GM23338 (cell line): Measurements from ENCODE around the gene FXYD7. TPM values are rescaled to one million over a fixed set of nuclear protein-coding genes. Genes with fewer than 3 reads are reported as not detected.
A peak's percentile ranks its signal among the peaks of the same experiment; 100 is the strongest.

ENCODE experiments used
- ATAC-seq: fragments of 200-7000 bp; cut with Tn5 transposase; 3 replicates; pipeline ENCODE4 v1.9.1; 2020
- DNase-seq: peaks from one replicate; pipeline ENCODE4 v3.0.0-alpha.2; 2015; ENCODE audit warnings: low spot score
- H2AFZ ChIP-seq: fragments of 200-600 bp; sonication (generic); 2 replicates; pipeline ENCODE4 v1.8.0; 2016; ENCODE audit warnings: antibody characterized with exemption, mild to moderate bottlenecking, moderate library complexity
- H3F3A ChIP-seq: fragments of 200-600 bp; sonication (generic); replicated peaks from 2 replicates; pipeline ENCODE4 v1.8.0; 2017; ENCODE audit warnings: antibody characterized with exemption, mixed run types, low read depth
- H3K27ac ChIP-seq: fragments of 200-600 bp; sonication (generic); 2 replicates; pipeline ENCODE4 v1.6.1; 2016; ENCODE audit warnings: low read depth
- H3K27me3 ChIP-seq: fragments of 200-600 bp; sonication (generic); 2 replicates; pipeline ENCODE4 v1.8.0; 2016; ENCODE audit warnings: mild to moderate bottlenecking, mixed run types, moderate library complexity; ENCODE audit not compliant: insufficient read depth
- H3K36me3 ChIP-seq: fragments of 200-600 bp; sonication (generic); 2 replicates; pipeline ENCODE4 v1.8.0; 2016; ENCODE audit warnings: mild to moderate bottlenecking; ENCODE audit not compliant: insufficient read depth
- H3K4me1 ChIP-seq: fragments of 200-600 bp; sonication (generic); 2 replicates; pipeline ENCODE4 v1.8.0; 2016; ENCODE audit warnings: mild to moderate bottlenecking, moderate library complexity; ENCODE audit not compliant: insufficient read depth
- H3K4me2 ChIP-seq: fragments of 200-600 bp; sonication (generic); 2 replicates; pipeline ENCODE4 v1.7.1; 2017; ENCODE audit warnings: mixed run types
- H3K4me3 ChIP-seq: fragments of 200-600 bp; sonication (generic); 2 replicates; pipeline ENCODE4 v1.6.1; 2016; ENCODE audit warnings: mixed run types
- H3K79me2 ChIP-seq: fragments of 200-600 bp; sonication (generic); replicated peaks from 2 replicates; pipeline ENCODE4 v1.8.0; 2017; ENCODE audit warnings: mild to moderate bottlenecking; ENCODE audit not compliant: insufficient read depth
- H3K9me2 ChIP-seq: fragments of 200-600 bp; sonication (generic); 2 replicates; pipeline ENCODE4 v1.8.0; 2017; ENCODE audit not compliant: insufficient read depth
- H4K20me1 ChIP-seq: fragments of 200-600 bp; sonication (generic); replicated peaks from 2 replicates; pipeline ENCODE4 v1.8.0; 2017; ENCODE audit warnings: mild to moderate bottlenecking; ENCODE audit not compliant: insufficient read depth
- H3K27ac Mint-ChIP-seq: 2 replicates; pipeline ENCODE4 v1.8.0; 2020; ENCODE audit warnings: inconsistent platforms, mild to moderate bottlenecking, moderate library complexity, mixed read lengths
- H3K27me3 Mint-ChIP-seq: 3 replicates; pipeline ENCODE4 v1.8.0; 2022; ENCODE audit warnings: low read depth, mild to moderate bottlenecking, moderate library complexity, mixed read lengths, inconsistent platforms; ENCODE audit not compliant: insufficient read depth, poor library complexity
- H3K36me3 Mint-ChIP-seq: 3 replicates; pipeline ENCODE4 v1.8.0; 2021; ENCODE audit warnings: low read depth, mild to moderate bottlenecking, inconsistent platforms, moderate library complexity, mixed read lengths
- H3K4me1 Mint-ChIP-seq: 3 replicates; pipeline ENCODE4 v1.8.0; 2020; ENCODE audit warnings: mild to moderate bottlenecking, inconsistent platforms, mixed read lengths
- H3K4me3 Mint-ChIP-seq: 3 replicates; pipeline ENCODE4 v1.8.0; 2021; ENCODE audit warnings: moderate library complexity, mild to moderate bottlenecking, inconsistent platforms, mixed read lengths
- H3K9me3 Mint-ChIP-seq: 3 replicates; pipeline ENCODE4 v1.8.0; 2020; ENCODE audit warnings: moderate library complexity, mild to moderate bottlenecking, inconsistent platforms, mixed read lengths
- CREB1 ChIP-seq: fragments of 250-450 bp; sonication (Bioruptor Pico); IDR thresholded peaks from 2 replicates; pipeline ENCODE4 v1.5.0; 2020; ENCODE audit warnings: low read depth, mild to moderate bottlenecking, moderate library complexity
- CTCF ChIP-seq, 2 experiments: fragments of 200-600 bp in 1 of 2; sonication (generic) in 1 of 2; conservative IDR thresholded peaks; 2 replicates each; pipeline versions ENCODE4 v1.5.1 to v1.6.1; 2016 to 2017; ENCODE audit warnings: antibody characterized with exemption in 2 of 2, low read depth in 2 of 2, mild to moderate bottlenecking in 2 of 2, moderate library complexity in 1 of 2
- ETS1 ChIP-seq: IDR thresholded peaks from 2 replicates; pipeline ENCODE4 v1.6.1; 2016; ENCODE audit warnings: antibody characterized with exemption
- EZH2 ChIP-seq: fragments of 200-600 bp; sonication (generic); IDR thresholded peaks from one replicate; pipeline ENCODE4 v1.8.0; 2017; ENCODE audit warnings: antibody characterized with exemption, mild to moderate bottlenecking, low read depth; ENCODE audit not compliant: unreplicated experiment
- EZH2phosphoT487 ChIP-seq: fragments of 200-600 bp; sonication (generic); IDR thresholded peaks from one replicate; pipeline ENCODE4 v1.8.1; 2018; ENCODE audit warnings: antibody characterized with exemption; ENCODE audit not compliant: unreplicated experiment
- JUNB ChIP-seq: IDR thresholded peaks from one replicate; pipeline ENCODE4 v1.6.1; 2016; ENCODE audit warnings: antibody characterized with exemption; ENCODE audit not compliant: unreplicated experiment
- NANOG ChIP-seq: IDR thresholded peaks from 2 replicates; pipeline ENCODE4 v1.6.1; 2016; ENCODE audit warnings: antibody characterized with exemption, borderline replicate concordance
- POLR2AphosphoS5 ChIP-seq: IDR thresholded peaks from 2 replicates; pipeline ENCODE4 v1.6.1; 2016; ENCODE audit warnings: antibody characterized with exemption, low read depth
- REST ChIP-seq: IDR thresholded peaks from one replicate; pipeline ENCODE4 v1.6.1; 2018; ENCODE audit warnings: antibody characterized with exemption; ENCODE audit not compliant: unreplicated experiment
- STAT1 ChIP-seq: IDR thresholded peaks from one replicate; pipeline ENCODE4 v1.6.1; 2016; ENCODE audit warnings: antibody characterized with exemption; ENCODE audit not compliant: unreplicated experiment
- ZNF114 ChIP-seq: fragments of 250-450 bp; sonication (Bioruptor Pico); IDR thresholded peaks from 2 replicates; pipeline ENCODE4 v1.5.0; 2020; ENCODE audit warnings: mild to moderate bottlenecking, moderate library complexity
- ZNF331 ChIP-seq: fragments of 250-450 bp; sonication (Bioruptor Pico); IDR thresholded peaks from 2 replicates; pipeline ENCODE4 v1.5.0; 2020; ENCODE audit warnings: low read depth, mild to moderate bottlenecking, moderate library complexity
- ZNF462 ChIP-seq: fragments of 250-450 bp; sonication (Bioruptor Pico); IDR thresholded peaks from 2 replicates; pipeline ENCODE4 v1.5.0; 2020; ENCODE audit warnings: mild to moderate bottlenecking, moderate library complexity
- polyA plus RNA-seq: library from polyadenylated mRNA; unstranded; fragments of >200 nt; fragmentation: Nextera tagmentation; extraction: Ambion mirVana; gene quantifications from 2 replicates; pipeline ENCODE4 v1.2.1, GENCODE V29; 2016
- total RNA-seq: library from RNA; depleted of rRNA; stranded (reverse); fragments of >200 nt; shearing (Covaris generic); gene quantifications from 2 replicates; pipeline ENCODE4 v1.2.3, GENCODE V29; 2014

The FXYD7 gene
- total and polyA plus RNA-seq, 2 experiments from 2014 or later: 9.6 to 44.0 TPM

- Mint-ChIP-seq H3K4me1 (peaks cover 37% of the 10 kb centered on the region), H3K4me3 (no peak overlapping the region), H3K36me3 (no peaks in the 10 kb centered on the region), H3K27me3 (peaks cover 29% of the 10 kb centered on the region), H3K9me3 (no peaks in the 10 kb centered on the region; the same call in 2 of the 3 replicates), H3K27ac (no peak overlapping the region)
- Histone ChIP-seq H3K4me1 (peaks cover 23% of the 10 kb centered on the region), H3K4me2 (no peak overlapping the region), H3F3A (no peaks in the 10 kb centered on the region), H3K27ac (no peak overlapping the region), H3K4me3 (no peak overlapping the region), H3K9me2 (no peaks in the 10 kb centered on the region), H2AFZ (peak overlapping the region; percentile 18), H4K20me1 (no peaks in the 10 kb centered on the region), H3K36me3 (no peaks in the 10 kb centered on the region), H3K79me2 (no peaks in the 10 kb centered on the region), H3K27me3 (no peaks in the 10 kb centered on the region)
- ATAC-seq (no peak), DNase-seq (no peak)
- TF ChIP-seq EZH2phosphoT487 (no peak), ZNF462 (no peak), ZNF114 (CRISPR knock-in tag) (no peak), ETS1 (no peak), POLR2AphosphoS5 (no peak), ZNF331 (CRISPR knock-in tag) (no peak), EZH2 (no peak), CREB1 (CRISPR knock-in tag) (no peak), JUNB (no peak), NANOG (no peak), CTCF (conservative IDR thresholded peaks at IDR 0.05; ENCODE audit: low read depth in 2 of 2) (no peak), REST (no peak), STAT1 (no peak)
Measured at GRCh38 chr19:35116072-35116801, 26.8 kb upstream of the FXYD7 start.
